PFSK-1 (cell line): ENCODE measurements around the gene EYA2.

Experiments
- POLR2AphosphoS5 ChIP-seq: IDR thresholded peaks from 2 replicates; pipeline ENCODE4 v1.6.1; 2012; ENCODE audit warnings: low read depth, mild to moderate bottlenecking, control low read depth, low read length, moderate library complexity
- SIN3A ChIP-seq: IDR thresholded peaks from 2 replicates; pipeline ENCODE4 v1.6.1; 2012; ENCODE audit warnings: mild to moderate bottlenecking, low read length, moderate library complexity, borderline replicate concordance; ENCODE audit not compliant: insufficient read depth
- TAF1 ChIP-seq: IDR thresholded peaks from 2 replicates; pipeline ENCODE4 v1.6.1; 2012; ENCODE audit warnings: low read length, control low read depth, borderline replicate concordance; ENCODE audit not compliant: insufficient read depth
- TF ChIP-seq, protein P1 (sequence below), 2 experiments: IDR thresholded peaks; 2 replicates each; pipeline versions ENCODE4 v1.6.1 to v1.8.0; 2011 to 2012; ENCODE audit warnings: low read depth in 2 of 2, low read length in 2 of 2, control low read depth in 1 of 2, inconsistent platforms in 1 of 2, mild to moderate bottlenecking in 1 of 2, moderate library complexity in 1 of 2; ENCODE audit not compliant: insufficient read depth in 1 of 2

DNA sequence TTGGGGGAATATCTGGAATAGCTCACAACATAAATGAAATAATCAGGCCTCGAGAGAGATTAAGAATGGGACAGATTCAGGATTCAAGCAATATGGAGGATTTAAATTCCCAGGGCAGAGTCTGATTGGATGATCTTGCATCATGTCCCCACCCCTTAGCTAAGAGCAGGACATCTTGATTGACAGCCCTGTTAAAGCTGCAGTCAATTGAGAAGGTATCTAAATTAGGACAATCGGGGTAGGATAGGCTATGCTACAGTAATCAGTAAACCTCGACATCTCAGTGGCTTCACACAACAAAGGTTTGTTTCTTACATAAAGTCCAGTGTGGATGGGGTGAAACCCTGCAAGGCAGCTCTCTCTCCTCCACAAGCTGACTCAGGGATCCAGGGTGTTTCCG, 109.5 kb downstream of the EYA2 start:
- no peak for TF ChIP-seq SIN3A
- no peak for TF ChIP-seq POLR2AphosphoS5
- no peak for TF ChIP-seq TAF1
- TF ChIP-seq, protein P1, sequence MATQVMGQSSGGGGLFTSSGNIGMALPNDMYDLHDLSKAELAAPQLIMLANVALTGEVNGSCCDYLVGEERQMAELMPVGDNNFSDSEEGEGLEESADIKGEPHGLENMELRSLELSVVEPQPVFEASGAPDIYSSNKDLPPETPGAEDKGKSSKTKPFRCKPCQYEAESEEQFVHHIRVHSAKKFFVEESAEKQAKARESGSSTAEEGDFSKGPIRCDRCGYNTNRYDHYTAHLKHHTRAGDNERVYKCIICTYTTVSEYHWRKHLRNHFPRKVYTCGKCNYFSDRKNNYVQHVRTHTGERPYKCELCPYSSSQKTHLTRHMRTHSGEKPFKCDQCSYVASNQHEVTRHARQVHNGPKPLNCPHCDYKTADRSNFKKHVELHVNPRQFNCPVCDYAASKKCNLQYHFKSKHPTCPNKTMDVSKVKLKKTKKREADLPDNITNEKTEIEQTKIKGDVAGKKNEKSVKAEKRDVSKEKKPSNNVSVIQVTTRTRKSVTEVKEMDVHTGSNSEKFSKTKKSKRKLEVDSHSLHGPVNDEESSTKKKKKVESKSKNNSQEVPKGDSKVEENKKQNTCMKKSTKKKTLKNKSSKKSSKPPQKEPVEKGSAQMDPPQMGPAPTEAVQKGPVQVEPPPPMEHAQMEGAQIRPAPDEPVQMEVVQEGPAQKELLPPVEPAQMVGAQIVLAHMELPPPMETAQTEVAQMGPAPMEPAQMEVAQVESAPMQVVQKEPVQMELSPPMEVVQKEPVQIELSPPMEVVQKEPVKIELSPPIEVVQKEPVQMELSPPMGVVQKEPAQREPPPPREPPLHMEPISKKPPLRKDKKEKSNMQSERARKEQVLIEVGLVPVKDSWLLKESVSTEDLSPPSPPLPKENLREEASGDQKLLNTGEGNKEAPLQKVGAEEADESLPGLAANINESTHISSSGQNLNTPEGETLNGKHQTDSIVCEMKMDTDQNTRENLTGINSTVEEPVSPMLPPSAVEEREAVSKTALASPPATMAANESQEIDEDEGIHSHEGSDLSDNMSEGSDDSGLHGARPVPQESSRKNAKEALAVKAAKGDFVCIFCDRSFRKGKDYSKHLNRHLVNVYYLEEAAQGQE (IDR thresholded peaks at IDR 0.05; ENCODE audit: insufficient read depth in 1 of 2, low read depth in 2 of 2, low read length in 2 of 2), result no peak
